Measurements from ENCODE around the gene CUL2. TPM values are rescaled to one million over a fixed set of nuclear protein-coding genes. Genes with fewer than 3 reads are reported as not detected.

The CUL2 gene
- total and polyA plus RNA-seq, 2 donors (not counting 1 experiment from before 2014, with no cell fraction given), result 7.3 to 36.9 TPM

DNA sequence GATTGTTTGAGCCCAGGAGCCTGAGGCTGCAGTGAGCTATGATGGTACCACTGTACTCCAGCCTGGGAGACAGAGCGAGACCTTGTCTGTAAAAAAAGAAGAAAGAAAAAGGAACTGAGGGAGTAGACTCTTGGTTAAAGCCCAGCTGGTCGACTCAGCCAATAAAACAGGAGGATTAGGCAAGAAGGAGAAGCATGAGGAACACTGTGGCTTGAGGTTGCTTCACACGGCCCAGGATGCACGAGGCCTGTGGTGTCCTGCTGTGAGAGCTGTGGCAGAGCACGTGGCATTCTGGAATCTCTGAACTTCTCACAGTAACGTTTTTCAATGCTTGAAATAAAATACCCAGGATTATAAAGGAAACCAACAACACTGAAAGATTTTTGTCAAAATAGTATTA lies 93.3 kb downstream of the CUL2 start:
- Mint-ChIP-seq H3K27me3 (no peaks in the 10 kb centered on the region), H3K4me1 (peaks cover 8% of the 10 kb centered on the region), H3K4me3 (no peak overlapping the region), H3K9me3 (ENCODE audit: insufficient read depth) (no peaks in the 10 kb centered on the region), H3K27ac (no peak overlapping the region)
- POLR2A ChIA-PET, result no interaction called here
- CTCF ChIA-PET, result interaction anchor here (0.8 kb wide), 1 partner anchor 10 kb away, joined by 3 read pairs; no protein-coding TSS in a partner anchor
- TF ChIP-seq EZH2 (IDR thresholded peaks at IDR 0.05; ENCODE audit: borderline replicate concordance, insufficient read depth, low read depth, low read length, poor library complexity, severe bottlenecking), result no peak
- TF ChIP-seq, protein P1, sequence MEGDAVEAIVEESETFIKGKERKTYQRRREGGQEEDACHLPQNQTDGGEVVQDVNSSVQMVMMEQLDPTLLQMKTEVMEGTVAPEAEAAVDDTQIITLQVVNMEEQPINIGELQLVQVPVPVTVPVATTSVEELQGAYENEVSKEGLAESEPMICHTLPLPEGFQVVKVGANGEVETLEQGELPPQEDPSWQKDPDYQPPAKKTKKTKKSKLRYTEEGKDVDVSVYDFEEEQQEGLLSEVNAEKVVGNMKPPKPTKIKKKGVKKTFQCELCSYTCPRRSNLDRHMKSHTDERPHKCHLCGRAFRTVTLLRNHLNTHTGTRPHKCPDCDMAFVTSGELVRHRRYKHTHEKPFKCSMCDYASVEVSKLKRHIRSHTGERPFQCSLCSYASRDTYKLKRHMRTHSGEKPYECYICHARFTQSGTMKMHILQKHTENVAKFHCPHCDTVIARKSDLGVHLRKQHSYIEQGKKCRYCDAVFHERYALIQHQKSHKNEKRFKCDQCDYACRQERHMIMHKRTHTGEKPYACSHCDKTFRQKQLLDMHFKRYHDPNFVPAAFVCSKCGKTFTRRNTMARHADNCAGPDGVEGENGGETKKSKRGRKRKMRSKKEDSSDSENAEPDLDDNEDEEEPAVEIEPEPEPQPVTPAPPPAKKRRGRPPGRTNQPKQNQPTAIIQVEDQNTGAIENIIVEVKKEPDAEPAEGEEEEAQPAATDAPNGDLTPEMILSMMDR (IDR thresholded peaks at IDR 0.05), result no peak
- H4K20me1 ChIP-seq (ENCODE audit: control insufficient read depth, insufficient read depth, low read length, poor library complexity, severe bottlenecking), result no peaks in the 10 kb centered on the region
- no peak overlapping the region for H3K27ac ChIP-seq (ENCODE audit: low read length in 2 of 2)
- intact Hi-C loops (cut with micrococcal nuclease), result loop anchor here (10.0 kb wide), 1 partner anchor 218 kb away; no protein-coding TSS in a partner anchor
- no peaks in the 10 kb centered on the region for H3K4me1 ChIP-seq (ENCODE audit: control insufficient read depth in 2 of 2, insufficient read depth in 2 of 2, low read length in 2 of 2)
- H3K9me3 ChIP-seq (ENCODE audit: control extremely low read depth in 1 of 3, control insufficient read depth in 2 of 3, insufficient read depth in 1 of 3, low read length in 2 of 3), result no peaks in the 10 kb centered on the region
- no peak for DNase-seq
- H3K4me3 ChIP-seq (ENCODE audit: control extremely low read depth in 1 of 5, extremely low read depth in 1 of 5, insufficient read depth in 1 of 5, low read depth in 2 of 5, low read length in 4 of 5), result no peak overlapping the region
- H3K4me2 ChIP-seq (replicated peaks; ENCODE audit: low read depth, low read length, poor library complexity, severe bottlenecking), result no peak overlapping the region
- no peaks in the 10 kb centered on the region for H3K27me3 ChIP-seq (replicated peaks in 1 of 4; ENCODE audit: control extremely low read depth in 1 of 4, control insufficient read depth in 3 of 4, insufficient read depth in 4 of 4, low read length in 3 of 4)
- no peak overlapping the region for H2AFZ ChIP-seq (ENCODE audit: insufficient read depth, low read depth, low read length, poor library complexity, severe bottlenecking)
- peaks cover 0 to 1% of the 10 kb centered on the region in 2 experiments for H3K36me3 ChIP-seq (replicated peaks in 1 of 2; ENCODE audit: control extremely low read depth in 1 of 2, control insufficient read depth in 1 of 2, extremely low read depth in 1 of 2, insufficient read depth in 2 of 2, low read length in 1 of 2)
- no peaks in the 10 kb centered on the region for H3K79me2 ChIP-seq (ENCODE audit: control insufficient read depth, insufficient read depth, low read length)
- H3K9ac ChIP-seq (ENCODE audit: low read length), result no peak overlapping the region
- ATAC-seq (ENCODE audit: low read depth), result no peak
- 45% methylated on average over 2 of the region's 6 CpGs for WGBS (ENCODE audit: insufficient coverage)

DNA sequence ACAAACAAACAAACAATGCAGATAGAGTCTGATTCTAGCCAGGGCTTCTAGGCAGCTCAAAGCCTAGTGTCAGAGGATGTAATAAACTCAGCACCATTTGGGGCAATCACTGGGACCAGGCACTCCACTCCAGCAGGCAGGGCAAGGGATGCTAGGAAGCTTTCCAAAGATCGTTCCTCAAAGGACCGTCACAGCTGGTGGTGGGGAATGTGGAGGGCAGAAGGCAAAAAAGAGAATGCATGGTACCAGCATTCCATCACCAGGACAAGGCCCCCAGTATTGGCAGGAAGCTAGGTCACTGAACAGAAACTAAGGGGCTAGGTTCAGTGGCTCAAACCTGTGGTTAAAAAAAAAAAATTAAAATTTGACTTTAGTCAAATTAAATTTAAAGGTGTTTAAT lies 94.2 kb downstream of the CUL2 start:
- Histone ChIP-seq H2AFZ (ENCODE audit: insufficient read depth, low read depth, low read length, poor library complexity, severe bottlenecking) (no peak overlapping the region), H3K36me3 (replicated peaks in 1 of 2; ENCODE audit: control extremely low read depth in 1 of 2, control insufficient read depth in 1 of 2, extremely low read depth in 1 of 2, insufficient read depth in 2 of 2, low read length in 1 of 2) (peaks cover 0 to 1% of the 10 kb centered on the region in 2 experiments), H3K4me1 (ENCODE audit: control insufficient read depth in 2 of 2, insufficient read depth in 2 of 2, low read length in 2 of 2) (no peaks in the 10 kb centered on the region), H3K27me3 (replicated peaks in 1 of 4; ENCODE audit: control extremely low read depth in 1 of 4, control insufficient read depth in 3 of 4, insufficient read depth in 4 of 4, low read length in 3 of 4) (no peaks in the 10 kb centered on the region), H3K9me3 (ENCODE audit: control extremely low read depth in 1 of 3, control insufficient read depth in 2 of 3, insufficient read depth in 1 of 3, low read length in 2 of 3) (no peaks in the 10 kb centered on the region), H3K9ac (ENCODE audit: low read length) (no peak overlapping the region), H4K20me1 (ENCODE audit: control insufficient read depth, insufficient read depth, low read length, poor library complexity, severe bottlenecking) (no peaks in the 10 kb centered on the region), H3K4me2 (replicated peaks; ENCODE audit: low read depth, low read length, poor library complexity, severe bottlenecking) (no peak overlapping the region), H3K4me3 (ENCODE audit: control extremely low read depth in 1 of 5, extremely low read depth in 1 of 5, insufficient read depth in 1 of 5, low read depth in 2 of 5, low read length in 4 of 5) (no peak overlapping the region), H3K79me2 (ENCODE audit: control insufficient read depth, insufficient read depth, low read length) (no peaks in the 10 kb centered on the region), H3K27ac (ENCODE audit: low read length in 2 of 2) (no peak overlapping the region)
- 94% methylated on average over 2 of the region's 2 CpGs for WGBS (ENCODE audit: insufficient coverage)
- no peaks in the 10 kb centered on the region for H3K9me3 Mint-ChIP-seq (ENCODE audit: insufficient read depth)
- no peaks in the 10 kb centered on the region for H3K27me3 Mint-ChIP-seq
- DNase-seq (no peak), ATAC-seq (ENCODE audit: low read depth) (no peak)
- H3K27ac Mint-ChIP-seq, result no peak overlapping the region
- ChIA-PET POLR2A (no interaction called here), CTCF (no interaction called here)
- H3K4me3 Mint-ChIP-seq, result no peak overlapping the region
- H3K4me1 Mint-ChIP-seq, result peaks cover 8% of the 10 kb centered on the region
- intact Hi-C loops (cut with micrococcal nuclease), result loop anchor here (10.0 kb wide), 1 partner anchor 219 kb away; no protein-coding TSS in a partner anchor
- TF ChIP-seq, protein P1 (IDR thresholded peaks at IDR 0.05), result no peak
- no peak for TF ChIP-seq EZH2 (IDR thresholded peaks at IDR 0.05; ENCODE audit: borderline replicate concordance, insufficient read depth, low read depth, low read length, poor library complexity, severe bottlenecking)

All from B cell (primary cell).